Activated naive CD4-positive, alpha-beta T cell treated with anti-CD3 and anti-CD28 coated beads, Interleukin-2, amount 10 ng/mL, durations not matched to agents 5 hours and 36 hours (primary cell): ENCODE measurements around the gene KCNK16. TPM values are rescaled to one million over a fixed set of nuclear protein-coding genes. Genes with fewer than 3 reads are reported as not detected.

Experiments used
- total RNA-seq, 2 experiments: library from RNA; stranded (reverse); gene quantifications; one replicate each; pipeline ENCODE4 v1.2.3, GENCODE V29; 2021

Gene KCNK16
- total RNA-seq = not detected

GRCh38 chr6:39322306-39322850, at the start of gene KCNK16:
Gene KCNK16, minus strand, starts transcription at chr6:39322702. Its CDS starts 162 bp downstream, at chr6:39322540.

GRCh38 chr6:39314273-39314795, 8.2 kb downstream of the KCNK16 start, which contains the start of gene KCNK17:
Gene KCNK17, minus strand, starts transcription at chr6:39314419. Its CDS starts 99 bp downstream, at chr6:39314320.

Other genes starting within 250 kb of the KCNK16 start
- gene SAYSD1, start 207.5 kb downstream of the KCNK16 start, total RNA-seq = 10 to 100 TPM; 14.1 to 15.5 TPM
- gene KCNK5, start 93.2 kb downstream of the KCNK16 start, total RNA-seq = 1 to 10 TPM; 3.1 to 3.7 TPM
- not detected for gene KCNK17, start 8.3 kb downstream of the KCNK16 start, total RNA-seq